Brain microvascular endothelial cell (primary cell): ENCODE data around the gene PRKN.

Source experiments
- DNase-seq: peaks from one replicate; pipeline ENCODE4 v3.0.0-alpha.2; 2020
- H3K27ac ChIP-seq: fragments of 250-450 bp; sonication (Bioruptor Pico); 2 replicates; pipeline ENCODE4 v1.5.1; 2020; ENCODE audit warnings: mild to moderate bottlenecking, moderate library complexity
- H3K27me3 ChIP-seq: fragments of 250-450 bp; sonication (Bioruptor Pico); replicated peaks from 2 replicates; pipeline ENCODE4 v1.5.1; 2020; ENCODE audit warnings: mild to moderate bottlenecking
- H3K36me3 ChIP-seq: fragments of 250-450 bp; sonication (Bioruptor Pico); replicated peaks from 2 replicates; pipeline ENCODE4 v1.5.1; 2020; ENCODE audit warnings: mild to moderate bottlenecking
- H3K4me3 ChIP-seq: 2 replicates; pipeline ENCODE4 v1.5.1; 2011; ENCODE audit warnings: low read depth, mild to moderate bottlenecking, control low read depth, low read length, moderate library complexity
- CTCF ChIP-seq: IDR thresholded peaks from 2 replicates; pipeline ENCODE4 v1.5.1; 2011; ENCODE audit warnings: low read depth, mild to moderate bottlenecking, moderate library complexity, low read length, control low read depth, inconsistent platforms; ENCODE audit errors: missing control alignments
- in situ Hi-C: cut with HindIII; loops from 2 replicates; pipeline ENCODE4 v1.10.0; 2017; ENCODE audit warnings: low sequenced_read_pairs, low pct_ligation_motif_present

PRKN gene

GRCh38 chr6:162331911-162332310 is 395.7 kb downstream of the PRKN start:
- no peak overlapping the region for H3K4me3 ChIP-seq
- H3K27me3 ChIP-seq, result no peaks in the 10 kb centered on the region
- no peak for DNase-seq
- H3K36me3 ChIP-seq, result no peaks in the 10 kb centered on the region
- in situ Hi-C loops, result no loop called here
- no peak for TF ChIP-seq CTCF
- H3K27ac ChIP-seq, result no peak overlapping the region

GRCh38 chr6:162325826-162326225 is 401.7 kb downstream of the PRKN start:
- Histone ChIP-seq H3K4me3 (no peak overlapping the region), H3K27ac (no peak overlapping the region), H3K27me3 (no peaks in the 10 kb centered on the region), H3K36me3 (no peaks in the 10 kb centered on the region)
- no peak for TF ChIP-seq CTCF
- DNase-seq, result no peak
- in situ Hi-C loops, result no loop called here

- no peak for DNase-seq
- TF ChIP-seq CTCF, result no peak
- no peaks in the 10 kb centered on the region for H3K36me3 ChIP-seq
- H3K27ac ChIP-seq, result no peak overlapping the region
- in situ Hi-C loops, result no loop called here
- H3K27me3 ChIP-seq, result no peaks in the 10 kb centered on the region
- H3K4me3 ChIP-seq, result no peak overlapping the region
These were observed 402.5 kb downstream of the PRKN start for GRCh38 chr6:162325051-162325450.

GRCh38 chr6:162315291-162315690 is 412.3 kb downstream of the PRKN start:
- Histone ChIP-seq H3K4me3 (no peak overlapping the region), H3K27me3 (no peaks in the 10 kb centered on the region), H3K27ac (no peak overlapping the region), H3K36me3 (no peaks in the 10 kb centered on the region)
- TF ChIP-seq CTCF, result no peak
- in situ Hi-C loops, result no loop called here
- DNase-seq, result no peak

- no peaks in the 10 kb centered on the region for H3K27me3 ChIP-seq
- DNase-seq, result no peak
- in situ Hi-C loops, result no loop called here
- no peaks in the 10 kb centered on the region for H3K36me3 ChIP-seq
- no peak for TF ChIP-seq CTCF
- no peak overlapping the region for H3K27ac ChIP-seq
- no peak overlapping the region for H3K4me3 ChIP-seq
These were observed 413.5 kb downstream of the PRKN start for GRCh38 chr6:162313922-162314660.

GRCh38 chr6:162307865-162308264 is 419.7 kb downstream of the PRKN start:
- Histone ChIP-seq H3K27ac (no peak overlapping the region), H3K36me3 (no peaks in the 10 kb centered on the region), H3K27me3 (no peaks in the 10 kb centered on the region), H3K4me3 (no peak overlapping the region)
- DNase-seq, result no peak
- TF ChIP-seq CTCF, result no peak
- in situ Hi-C loops, result no loop called here
